ENCODE results near the gene ITGA11. TPM values are rescaled to one million over a fixed set of nuclear protein-coding genes. Genes with fewer than 3 reads are reported as not detected.

Gene ITGA11
- total RNA-seq, 1 donor from 2014 or later = 0.92 TPM

DNA sequence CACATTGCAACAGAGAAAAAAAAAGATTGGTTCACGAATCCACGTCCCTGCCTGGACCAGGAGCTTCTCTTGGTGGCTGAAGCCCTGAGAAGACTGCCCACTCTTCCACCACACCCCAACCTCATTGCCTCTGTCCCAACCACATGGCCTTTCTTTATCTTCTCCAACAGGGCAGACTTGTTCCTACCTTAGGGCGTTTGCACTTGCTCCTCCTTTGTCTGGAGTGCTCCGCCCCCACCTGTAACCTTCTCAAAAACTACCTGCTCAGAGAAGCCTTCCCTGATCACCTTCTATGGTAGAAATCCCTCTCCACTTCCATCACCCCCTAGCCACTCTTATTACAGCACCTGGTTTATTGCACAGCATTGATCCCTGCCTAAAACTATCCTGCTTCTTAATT, 64.7 kb downstream of the ITGA11 start:
- H3K36me3 Mint-ChIP-seq = no peaks in the 10 kb centered on the region
- H3K4me1 Mint-ChIP-seq (ENCODE audit: unreplicated experiment) = peaks cover 17% of the 10 kb centered on the region
- DNase-seq (ENCODE audit: extremely low spot score, unreplicated experiment) = no peak
- H3K9me3 Mint-ChIP-seq = no peaks in the 10 kb centered on the region
- no peak overlapping the region for H3K27ac Mint-ChIP-seq
- TF ChIP-seq, protein P1, sequence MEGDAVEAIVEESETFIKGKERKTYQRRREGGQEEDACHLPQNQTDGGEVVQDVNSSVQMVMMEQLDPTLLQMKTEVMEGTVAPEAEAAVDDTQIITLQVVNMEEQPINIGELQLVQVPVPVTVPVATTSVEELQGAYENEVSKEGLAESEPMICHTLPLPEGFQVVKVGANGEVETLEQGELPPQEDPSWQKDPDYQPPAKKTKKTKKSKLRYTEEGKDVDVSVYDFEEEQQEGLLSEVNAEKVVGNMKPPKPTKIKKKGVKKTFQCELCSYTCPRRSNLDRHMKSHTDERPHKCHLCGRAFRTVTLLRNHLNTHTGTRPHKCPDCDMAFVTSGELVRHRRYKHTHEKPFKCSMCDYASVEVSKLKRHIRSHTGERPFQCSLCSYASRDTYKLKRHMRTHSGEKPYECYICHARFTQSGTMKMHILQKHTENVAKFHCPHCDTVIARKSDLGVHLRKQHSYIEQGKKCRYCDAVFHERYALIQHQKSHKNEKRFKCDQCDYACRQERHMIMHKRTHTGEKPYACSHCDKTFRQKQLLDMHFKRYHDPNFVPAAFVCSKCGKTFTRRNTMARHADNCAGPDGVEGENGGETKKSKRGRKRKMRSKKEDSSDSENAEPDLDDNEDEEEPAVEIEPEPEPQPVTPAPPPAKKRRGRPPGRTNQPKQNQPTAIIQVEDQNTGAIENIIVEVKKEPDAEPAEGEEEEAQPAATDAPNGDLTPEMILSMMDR (conservative IDR thresholded peaks at IDR 0.05) = no peak
- no peak overlapping the region for H3K4me3 Mint-ChIP-seq
- peaks cover 9% of the 10 kb centered on the region for H3K27me3 Mint-ChIP-seq

DNA sequence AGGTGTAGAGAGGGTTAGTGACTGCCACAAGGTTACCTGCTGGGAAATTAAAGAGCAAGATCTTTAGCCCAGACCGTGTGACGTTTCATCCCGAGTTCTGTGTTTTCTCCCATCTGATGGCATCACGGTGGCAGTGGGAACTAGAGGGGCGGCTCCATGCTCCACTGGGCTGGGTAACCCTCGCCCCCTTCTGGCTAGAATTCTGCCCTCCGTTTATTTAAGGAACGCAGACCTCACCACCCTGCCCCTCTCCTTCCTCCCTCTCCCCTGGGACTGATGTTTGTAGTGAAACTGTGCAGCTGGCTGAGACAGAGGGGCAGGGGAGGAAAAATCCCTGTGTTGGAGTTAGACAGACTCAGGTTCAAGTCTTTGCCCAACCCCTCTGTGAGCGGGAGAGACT, 65.6 kb downstream of the ITGA11 start:
- Mint-ChIP-seq H3K9me3 (no peaks in the 10 kb centered on the region), H3K36me3 (no peaks in the 10 kb centered on the region), H3K27ac (no peak overlapping the region), H3K4me3 (no peak overlapping the region), H3K4me1 (ENCODE audit: unreplicated experiment) (peaks cover 17% of the 10 kb centered on the region), H3K27me3 (peaks cover 9% of the 10 kb centered on the region)
- DNase-seq (ENCODE audit: extremely low spot score, unreplicated experiment) = no peak
- TF ChIP-seq, protein P1 (conservative IDR thresholded peaks at IDR 0.05) = no peak

DNA sequence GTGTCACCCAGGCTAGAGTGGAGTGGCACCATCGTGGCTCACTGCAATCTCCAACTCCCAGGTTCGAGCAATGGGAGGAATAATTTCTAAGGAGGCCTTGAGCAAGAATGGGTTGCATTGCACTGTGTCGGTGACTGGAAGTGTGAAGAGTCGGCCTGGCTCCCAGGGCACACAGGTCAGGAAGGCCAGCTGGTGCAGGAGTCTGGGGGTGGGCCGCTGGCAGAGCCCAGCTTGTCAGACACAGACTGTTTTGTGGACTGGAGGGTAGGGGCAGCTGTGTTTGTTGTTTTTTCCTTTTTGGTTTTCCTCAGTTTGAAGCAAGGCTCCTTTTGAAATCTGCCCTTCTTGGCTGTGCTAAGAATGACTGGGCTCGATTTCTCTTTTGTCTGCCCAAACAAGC, 66.2 kb downstream of the ITGA11 start:
- peaks cover 6% of the 10 kb centered on the region for H3K27me3 Mint-ChIP-seq
- H3K27ac Mint-ChIP-seq = no peak overlapping the region
- no peak overlapping the region for H3K4me3 Mint-ChIP-seq
- DNase-seq (ENCODE audit: extremely low spot score, unreplicated experiment) = no peak
- no peaks in the 10 kb centered on the region for H3K9me3 Mint-ChIP-seq
- TF ChIP-seq, protein P1 (conservative IDR thresholded peaks at IDR 0.05) = no peak
- H3K4me1 Mint-ChIP-seq (ENCODE audit: unreplicated experiment) = peaks cover 19% of the 10 kb centered on the region
- H3K36me3 Mint-ChIP-seq = no peaks in the 10 kb centered on the region

DNA sequence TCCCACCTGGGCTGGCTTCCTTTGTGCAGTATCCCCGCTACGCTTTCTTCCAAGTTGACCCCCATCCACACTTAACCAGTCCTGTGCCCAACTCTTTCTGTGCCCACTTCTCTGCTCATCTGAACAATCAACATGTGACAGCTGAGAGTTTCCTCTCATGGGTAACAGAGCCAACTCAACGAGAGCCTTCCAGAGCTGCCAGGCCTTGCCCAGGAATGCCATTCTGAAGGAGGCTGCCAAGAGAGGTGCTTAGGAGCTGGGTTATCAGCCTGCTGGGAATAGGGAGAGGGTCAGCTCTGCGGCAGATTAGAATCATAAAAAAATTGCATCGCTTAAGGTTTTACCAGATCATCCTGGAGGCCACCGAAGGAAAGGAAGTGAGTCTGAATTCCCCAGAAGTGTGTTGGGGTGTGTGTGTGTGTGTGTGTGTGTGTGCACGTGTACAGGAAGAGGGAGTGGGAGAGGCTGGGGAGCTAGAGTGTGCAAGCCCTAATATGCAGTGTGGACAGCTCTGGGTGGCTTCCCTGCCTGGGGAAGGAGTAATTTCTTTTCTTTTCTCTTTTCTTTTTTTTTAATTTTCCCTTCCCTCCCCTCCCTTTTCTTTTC, 66.7 kb downstream of the ITGA11 start:
- Mint-ChIP-seq H3K27me3 (peaks cover 6% of the 10 kb centered on the region), H3K4me1 (ENCODE audit: unreplicated experiment) (peaks cover 21% of the 10 kb centered on the region), H3K36me3 (no peaks in the 10 kb centered on the region), H3K9me3 (no peaks in the 10 kb centered on the region), H3K27ac (peak overlapping the region; percentile 10), H3K4me3 (no peak overlapping the region)
- no peak for DNase-seq (ENCODE audit: extremely low spot score, unreplicated experiment)
- TF ChIP-seq, protein P1 (conservative IDR thresholded peaks at IDR 0.05) = no peak

DNA sequence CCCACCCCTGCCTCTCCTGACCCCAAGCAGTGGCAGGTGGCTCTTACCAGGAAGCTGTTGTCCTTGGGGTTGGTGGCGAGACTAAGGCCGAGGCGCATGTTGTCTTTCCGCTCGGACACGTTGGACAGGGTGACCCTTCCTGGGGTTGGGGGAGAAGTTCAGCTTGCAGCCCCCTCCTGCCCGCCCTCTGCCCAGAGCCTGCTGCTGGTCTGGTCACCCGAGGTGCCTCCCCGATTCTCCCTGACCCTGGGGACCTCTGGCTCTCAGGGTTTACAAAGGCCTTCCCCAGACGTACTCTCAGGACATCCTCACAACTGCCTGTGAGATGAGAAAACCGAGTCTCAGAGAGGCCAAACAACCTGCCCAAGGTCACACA, 67.3 kb downstream of the ITGA11 start:
- no peak for DNase-seq (ENCODE audit: extremely low spot score, unreplicated experiment)
- H3K27ac Mint-ChIP-seq = no peak overlapping the region
- peaks cover 21% of the 10 kb centered on the region for H3K4me1 Mint-ChIP-seq (ENCODE audit: unreplicated experiment)
- TF ChIP-seq, protein P1 (conservative IDR thresholded peaks at IDR 0.05) = no peak
- H3K4me3 Mint-ChIP-seq = no peak overlapping the region
- no peaks in the 10 kb centered on the region for H3K9me3 Mint-ChIP-seq
- peaks cover 6% of the 10 kb centered on the region for H3K27me3 Mint-ChIP-seq
- H3K36me3 Mint-ChIP-seq = no peaks in the 10 kb centered on the region
